ENCODE results near the gene BMP6. TPM values are rescaled to one million over a fixed set of nuclear protein-coding genes. Genes with fewer than 3 reads are reported as not detected.
"Not testable (repeated sequence)": the region's sequence is repeated elsewhere in the genome, so short reads cannot be mapped to it uniquely, and the experiment has no call there.

The BMP6 gene
- polyA plus RNA-seq, 1 donor from 2014 or later = 2.4 TPM

GRCh38 chr6:7891078-7891872 is 165.4 kb downstream of the BMP6 start:
- Histone ChIP-seq H3K9me2 (ENCODE audit: insufficient read depth, low read length) (no peaks in the 10 kb centered on the region), H3K36me3 (ENCODE audit: insufficient read depth, low read length) (no peaks in the 10 kb centered on the region), H2AFZ (ENCODE audit: low read depth, low read length) (no peak overlapping the region), H3K79me2 (replicated peaks; ENCODE audit: insufficient read depth, low read length) (no peaks in the 10 kb centered on the region), H3K9me3 (ENCODE audit: low read length) (no peaks in the 10 kb centered on the region), H3K4me3 (ENCODE audit: low read length) (no peak overlapping the region), H3K27ac (ENCODE audit: low read length) (no peak overlapping the region), H4K20me1 (ENCODE audit: insufficient read depth) (no peaks in the 10 kb centered on the region), H3K27me3 (ENCODE audit: insufficient read depth, low read depth, low read length) (no peaks in the 10 kb centered on the region), H3K9ac (ENCODE audit: low read length) (no peak overlapping the region), H3F3A (ENCODE audit: insufficient read depth, low read length, poor library complexity, severe bottlenecking) (no peaks in the 10 kb centered on the region), H3K4me2 (ENCODE audit: low read length) (no peak overlapping the region)
- TF ChIP-seq EP300 (conservative IDR thresholded peaks at IDR 0.05; ENCODE audit: poor library complexity, severe bottlenecking) (no peak), RAD21 (conservative IDR thresholded peaks at IDR 0.05) (no peak), REST (IDR thresholded peaks at IDR 0.05; ENCODE audit: borderline replicate concordance) (no peak), EZH2 (IDR thresholded peaks at IDR 0.05; ENCODE audit: borderline replicate concordance, insufficient read depth, low read length, poor library complexity, severe bottlenecking) (no peak), SMC3 (conservative IDR thresholded peaks at IDR 0.05; ENCODE audit: poor library complexity) (no peak), POLR2AphosphoS5 (IDR thresholded peaks at IDR 0.05) (no peak), MXI1 (conservative IDR thresholded peaks at IDR 0.05; ENCODE audit: poor library complexity, severe bottlenecking) (no peak), CTCF (IDR thresholded peaks at IDR 0.05; ENCODE audit: poor library complexity, severe bottlenecking) (no peak), TAF1 (IDR thresholded peaks at IDR 0.05; ENCODE audit: low read depth) (no peak)

- H2AFZ ChIP-seq (ENCODE audit: low read depth, low read length); H3K9me3 ChIP-seq (ENCODE audit: low read length); H3K4me3 ChIP-seq (ENCODE audit: low read length); H3K27ac ChIP-seq (ENCODE audit: low read length); H3K79me2 ChIP-seq (replicated peaks; ENCODE audit: insufficient read depth, low read length); H3K4me2 ChIP-seq (ENCODE audit: low read length); H3K36me3 ChIP-seq (ENCODE audit: insufficient read depth, low read length); H4K20me1 ChIP-seq (ENCODE audit: insufficient read depth); H3K27me3 ChIP-seq (ENCODE audit: insufficient read depth, low read depth, low read length); H3F3A ChIP-seq (ENCODE audit: insufficient read depth, low read length, poor library complexity, severe bottlenecking); H3K9me2 ChIP-seq (ENCODE audit: insufficient read depth, low read length); H3K9ac ChIP-seq (ENCODE audit: low read length): not testable (repeated sequence)
Observed at GRCh38 chr6:7892367-7892766, 166.5 kb downstream of the BMP6 start.

Data from neural cell (in vitro differentiated cells).